ENCODE results near the gene TNFRSF6B.

The TNFRSF6B gene

GRCh38 chr20:63686094-63686491, 10.4 kb upstream of the TNFRSF6B start:
- no peak for DNase-seq (ENCODE audit: low spot score)

GRCh38 chr20:63686492-63687321, 9.7 kb upstream of the TNFRSF6B start:
- peak; percentile 16 for DNase-seq (ENCODE audit: low spot score)

GRCh38 chr20:63687419-63688178, 8.9 kb upstream of the TNFRSF6B start:
- DNase-seq (ENCODE audit: low spot score): no peak

GRCh38 chr20:63688228-63689045, 8.0 kb upstream of the TNFRSF6B start:
- DNase-seq (ENCODE audit: low spot score): no peak

GRCh38 chr20:63689046-63690002, 7.1 kb upstream of the TNFRSF6B start:
- DNase-seq (ENCODE audit: low spot score): no peak

GRCh38 chr20:63690003-63690897, 6.2 kb upstream of the TNFRSF6B start:
- DNase-seq (ENCODE audit: low spot score): no peak

- no peak for DNase-seq (ENCODE audit: low spot score)
These were observed 5.3 kb upstream of the TNFRSF6B start for GRCh38 chr20:63690898-63691710.

GRCh38 chr20:63691711-63692435, 4.6 kb upstream of the TNFRSF6B start:
- no peak for DNase-seq (ENCODE audit: low spot score)

GRCh38 chr20:63692436-63693082, 3.9 kb upstream of the TNFRSF6B start:
- no peak for DNase-seq (ENCODE audit: low spot score)

- no peak for DNase-seq (ENCODE audit: low spot score)
These were observed 3.2 kb upstream of the TNFRSF6B start for GRCh38 chr20:63693083-63693732.

GRCh38 chr20:63693733-63694583, 2.5 kb upstream of the TNFRSF6B start:
- no peak for DNase-seq (ENCODE audit: low spot score)

GRCh38 chr20:63694584-63695423, 1.6 kb upstream of the TNFRSF6B start:
- DNase-seq (ENCODE audit: low spot score): no peak

GRCh38 chr20:63695424-63696305, 787 bp upstream of the TNFRSF6B start:
- DNase-seq (ENCODE audit: low spot score): no peak

GRCh38 chr20:63696306-63696627, 185 bp upstream of the TNFRSF6B start:
- no peak for DNase-seq (ENCODE audit: low spot score)

GRCh38 chr20:63697357-63697867, 960 bp downstream of the TNFRSF6B start:
- no peak for DNase-seq (ENCODE audit: low spot score)

All from Ammon's horn (tissue), 1 donor.